ENCODE results near the gene RBP3.

RBP3 gene

GRCh38 chr10:47400251-47400650 lies 52.1 kb downstream of the RBP3 start:
- no peak for DNase-seq (ENCODE audit: low read depth, low spot score)

- no peak for DNase-seq (ENCODE audit: low read depth, low spot score)
These were observed 52.6 kb downstream of the RBP3 start for GRCh38 chr10:47400786-47401185.

GRCh38 chr10:47401210-47401609 lies 53.0 kb downstream of the RBP3 start:
- no peak for DNase-seq (ENCODE audit: low read depth, low spot score)

- no peak for DNase-seq (ENCODE audit: low read depth, low spot score)
These were observed 53.9 kb downstream of the RBP3 start for GRCh38 chr10:47401874-47402640.

- peak; percentile 85 for DNase-seq (ENCODE audit: low read depth, low spot score)
These were observed 54.6 kb downstream of the RBP3 start for GRCh38 chr10:47402641-47403301.

- peak; percentile 46 for DNase-seq (ENCODE audit: low read depth, low spot score)
These were observed 55.5 kb downstream of the RBP3 start for GRCh38 chr10:47403446-47404318.

- peak; percentile 53 for DNase-seq (ENCODE audit: low read depth, low spot score)
These were observed 56.3 kb downstream of the RBP3 start for GRCh38 chr10:47404446-47404845.

- no peak for DNase-seq (ENCODE audit: low read depth, low spot score)
These were observed 56.8 kb downstream of the RBP3 start for GRCh38 chr10:47404937-47405336.

- no peak for DNase-seq (ENCODE audit: low read depth, low spot score)
These were observed 57.8 kb downstream of the RBP3 start for GRCh38 chr10:47405857-47406547.

GRCh38 chr10:47406548-47406869 lies 58.3 kb downstream of the RBP3 start:
- DNase-seq (ENCODE audit: low read depth, low spot score) = no peak

GRCh38 chr10:47406870-47407691 lies 58.9 kb downstream of the RBP3 start:
- DNase-seq (ENCODE audit: low read depth, low spot score) = peak; percentile 91
